WERI-Rb-1 (cell line): ENCODE measurements around the gene EME2.

Source experiments
- DNase-seq: peaks from one replicate; pipeline ENCODE4 v3.0.0-alpha.2; 2020
- H3K27ac ChIP-seq: fragments of 250-450 bp; sonication (Bioruptor Pico); 2 replicates; pipeline ENCODE4 v1.5.1; 2020; ENCODE audit warnings: mild to moderate bottlenecking, moderate library complexity
- H3K27me3 ChIP-seq: fragments of 250-450 bp; sonication (Bioruptor Pico); 2 replicates; pipeline ENCODE4 v1.5.1; 2021; ENCODE audit warnings: mild to moderate bottlenecking, low read depth, moderate library complexity; ENCODE audit not compliant: insufficient read depth, severe bottlenecking
- H3K36me3 ChIP-seq: fragments of 250-450 bp; sonication (Bioruptor Pico); 2 replicates; pipeline ENCODE4 v1.5.1; 2020; ENCODE audit warnings: mild to moderate bottlenecking, moderate library complexity
- H3K4me3 ChIP-seq: 2 replicates; pipeline ENCODE4 v1.5.1; 2011; ENCODE audit warnings: low read depth, mild to moderate bottlenecking, control low read depth, low read length
- H3K9me3 ChIP-seq: fragments of 250-450 bp; sonication (Bioruptor Pico); 2 replicates; pipeline ENCODE4 v1.5.1; 2021; ENCODE audit warnings: mild to moderate bottlenecking, moderate library complexity; ENCODE audit not compliant: severe bottlenecking
- TF ChIP-seq, protein P1 (sequence below): IDR thresholded peaks from 2 replicates; pipeline ENCODE4 v1.5.1; 2011; ENCODE audit warnings: low read depth, mild to moderate bottlenecking, control low read depth, inconsistent platforms, low read length

Gene EME2

DNA sequence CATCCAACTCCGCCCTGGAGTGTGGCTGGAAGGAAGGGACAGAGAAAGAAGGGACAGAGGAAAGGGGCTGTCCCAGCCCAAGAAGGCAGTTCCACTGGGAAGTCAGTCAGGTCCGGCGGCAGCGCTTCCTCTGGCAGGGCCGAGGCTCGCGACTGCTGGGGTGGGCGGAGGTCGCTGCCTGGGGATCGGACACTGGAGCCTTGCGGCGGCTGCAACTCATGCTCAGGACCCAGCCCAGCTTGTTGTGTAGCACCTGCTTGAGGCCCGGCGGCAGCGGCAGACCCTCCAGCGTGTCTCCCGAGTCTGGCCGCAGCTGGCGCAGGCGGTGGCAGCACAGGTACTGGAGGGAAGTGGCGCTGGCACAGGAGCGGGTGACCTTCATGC is 4.4 kb downstream of the EME2 start:
- TF ChIP-seq, protein P1, sequence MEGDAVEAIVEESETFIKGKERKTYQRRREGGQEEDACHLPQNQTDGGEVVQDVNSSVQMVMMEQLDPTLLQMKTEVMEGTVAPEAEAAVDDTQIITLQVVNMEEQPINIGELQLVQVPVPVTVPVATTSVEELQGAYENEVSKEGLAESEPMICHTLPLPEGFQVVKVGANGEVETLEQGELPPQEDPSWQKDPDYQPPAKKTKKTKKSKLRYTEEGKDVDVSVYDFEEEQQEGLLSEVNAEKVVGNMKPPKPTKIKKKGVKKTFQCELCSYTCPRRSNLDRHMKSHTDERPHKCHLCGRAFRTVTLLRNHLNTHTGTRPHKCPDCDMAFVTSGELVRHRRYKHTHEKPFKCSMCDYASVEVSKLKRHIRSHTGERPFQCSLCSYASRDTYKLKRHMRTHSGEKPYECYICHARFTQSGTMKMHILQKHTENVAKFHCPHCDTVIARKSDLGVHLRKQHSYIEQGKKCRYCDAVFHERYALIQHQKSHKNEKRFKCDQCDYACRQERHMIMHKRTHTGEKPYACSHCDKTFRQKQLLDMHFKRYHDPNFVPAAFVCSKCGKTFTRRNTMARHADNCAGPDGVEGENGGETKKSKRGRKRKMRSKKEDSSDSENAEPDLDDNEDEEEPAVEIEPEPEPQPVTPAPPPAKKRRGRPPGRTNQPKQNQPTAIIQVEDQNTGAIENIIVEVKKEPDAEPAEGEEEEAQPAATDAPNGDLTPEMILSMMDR: no peak
- H3K27ac ChIP-seq: peak overlapping the region; percentile 78
- DNase-seq: no peak
- peaks cover 68% of the 10 kb centered on the region for H3K36me3 ChIP-seq
- H3K9me3 ChIP-seq: no peaks in the 10 kb centered on the region
- no peaks in the 10 kb centered on the region for H3K27me3 ChIP-seq
- H3K4me3 ChIP-seq: no peak overlapping the region

DNA sequence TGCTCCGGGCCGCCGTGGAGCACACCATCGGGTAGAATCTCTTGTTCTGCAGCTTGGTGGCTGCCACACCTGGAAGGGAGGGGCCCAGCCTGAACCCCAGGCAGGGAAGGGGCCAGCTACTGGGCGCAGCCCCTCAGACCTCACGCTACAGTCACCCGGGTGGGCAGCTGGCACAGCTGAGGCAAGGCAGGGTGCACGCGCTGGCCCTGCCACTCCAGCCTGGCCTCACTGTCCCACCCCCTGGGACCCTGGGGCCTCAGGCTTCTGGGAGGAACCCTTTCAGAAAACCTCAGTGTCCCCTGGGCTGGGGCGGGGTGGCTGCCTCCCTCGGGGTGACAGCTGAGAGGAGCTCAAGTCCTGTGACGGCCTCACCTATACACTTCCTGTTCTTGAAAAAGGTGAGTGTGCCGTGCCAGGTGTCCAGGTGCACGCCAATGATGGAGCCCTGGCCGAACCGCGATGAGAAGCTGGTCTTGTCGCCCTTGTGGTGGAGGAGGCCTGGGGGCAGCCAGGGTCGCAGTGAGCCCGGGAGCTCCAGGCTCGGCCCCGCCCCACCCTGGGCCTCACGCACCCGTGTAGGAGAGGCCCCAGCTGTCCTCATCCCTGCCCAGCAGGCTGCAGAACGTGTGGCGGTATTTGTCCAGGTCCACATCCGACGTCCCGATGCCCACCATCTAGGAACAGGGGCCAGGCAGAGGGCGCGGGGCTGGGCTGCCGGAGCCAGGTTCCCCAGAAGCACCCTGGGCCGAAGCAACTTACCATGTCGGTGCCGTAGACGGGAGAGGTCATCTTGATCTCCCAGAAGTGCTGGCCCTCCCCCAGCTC is 5.0 kb downstream of the EME2 start:
- H3K4me3 ChIP-seq: no peak overlapping the region
- H3K27ac ChIP-seq: peak overlapping the region; percentile 32
- no peaks in the 10 kb centered on the region for H3K27me3 ChIP-seq
- peaks cover 62% of the 10 kb centered on the region for H3K36me3 ChIP-seq
- DNase-seq: no peak
- no peaks in the 10 kb centered on the region for H3K9me3 ChIP-seq
- TF ChIP-seq, protein P1: no peak

- Histone ChIP-seq H3K4me3 (no peak overlapping the region), H3K27me3 (no peaks in the 10 kb centered on the region), H3K36me3 (peaks cover 60% of the 10 kb centered on the region), H3K27ac (peak overlapping the region; percentile 22), H3K9me3 (no peaks in the 10 kb centered on the region)
- DNase-seq: no peak
- TF ChIP-seq, protein P1: no peak
Measured at GRCh38 chr16:1778200-1779179, 5.9 kb downstream of the EME2 start.

DNA sequence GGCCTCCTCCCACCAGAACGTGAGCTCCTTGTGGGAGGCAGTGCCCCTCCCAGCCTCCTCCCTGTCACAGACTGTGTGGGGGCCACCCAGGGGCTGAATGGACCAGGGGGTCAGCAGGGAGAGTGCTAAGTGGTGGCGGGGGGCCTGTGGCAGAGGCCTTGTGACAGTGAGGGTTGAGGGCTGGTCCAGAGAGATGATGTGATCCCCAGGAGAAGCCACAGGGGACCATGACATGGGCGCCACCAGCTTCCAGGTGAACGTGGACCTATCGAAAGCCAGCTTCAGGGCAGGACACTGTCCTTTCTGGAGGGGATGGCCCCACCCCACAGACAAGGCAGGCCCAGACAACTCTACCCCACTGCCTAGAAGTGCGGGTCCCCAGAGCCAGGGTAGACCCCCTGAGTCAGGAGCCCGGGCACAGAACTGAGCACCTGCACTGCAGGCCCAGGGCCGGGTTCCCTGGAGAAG is 6.7 kb downstream of the EME2 start:
- TF ChIP-seq, protein P1: no peak
- H3K27me3 ChIP-seq: no peaks in the 10 kb centered on the region
- no peak overlapping the region for H3K4me3 ChIP-seq
- 0 out of 2 replicates have a peak overlapping the region, but pooled peaks have one; percentile 9 for H3K27ac ChIP-seq
- DNase-seq: no peak
- peaks cover 63% of the 10 kb centered on the region for H3K36me3 ChIP-seq
- H3K9me3 ChIP-seq: no peaks in the 10 kb centered on the region

DNA sequence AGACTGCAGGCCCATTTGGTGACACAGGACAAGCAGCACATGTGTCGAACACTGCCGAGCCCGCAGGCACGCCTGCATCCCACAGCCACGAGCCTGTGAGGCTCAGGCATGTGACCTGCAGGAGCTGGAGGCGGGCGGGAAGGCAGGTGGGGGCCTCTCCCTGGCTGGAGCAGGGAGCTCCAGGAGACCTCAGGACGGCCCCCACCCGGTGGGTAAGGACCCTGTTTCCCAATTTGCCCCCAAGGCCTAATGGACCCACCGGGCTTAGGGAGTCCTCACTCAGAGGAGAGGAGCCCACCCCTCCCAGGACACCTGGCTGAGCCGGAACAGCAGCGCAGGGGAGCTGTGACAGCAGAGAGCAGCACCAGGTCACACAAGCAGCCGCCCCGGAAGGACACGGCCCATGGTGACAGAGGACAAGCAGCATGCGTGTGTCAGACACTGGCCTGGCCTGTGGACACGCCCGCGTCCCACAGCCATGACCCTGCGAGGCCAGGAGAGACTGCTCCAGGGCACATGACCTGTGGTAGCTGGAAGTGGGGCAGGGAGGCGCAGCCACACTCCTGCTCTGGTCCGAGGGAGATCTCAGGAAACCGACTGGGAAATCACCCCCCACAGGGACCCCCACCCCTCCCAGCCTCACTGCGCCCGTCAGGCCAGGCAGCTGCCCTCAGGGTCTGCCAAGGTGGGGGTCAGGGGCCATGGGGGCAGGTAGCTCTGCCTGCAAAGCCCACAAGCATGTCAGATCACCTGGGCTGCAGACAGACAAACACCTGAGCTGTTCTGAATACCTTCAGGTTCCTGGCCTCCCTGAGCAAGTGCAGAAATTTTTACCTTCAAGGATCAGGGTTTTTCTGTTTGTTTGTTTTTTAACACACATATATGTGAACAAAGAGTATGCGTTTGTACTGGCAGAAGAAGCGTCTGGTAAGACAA is 7.4 kb downstream of the EME2 start:
- no peak for DNase-seq
- Histone ChIP-seq H3K27me3 (no peaks in the 10 kb centered on the region), H3K36me3 (peaks cover 68% of the 10 kb centered on the region), H3K4me3 (no peak overlapping the region), H3K9me3 (no peaks in the 10 kb centered on the region), H3K27ac (0 out of 2 replicates have a peak overlapping the region, but pooled peaks have one; percentile 9)
- TF ChIP-seq, protein P1: no peak
